ENCODE results near the gene NUAK1. TPM values are rescaled to one million over a fixed set of nuclear protein-coding genes. Genes with fewer than 3 reads are reported as not detected.

NUAK1 gene
- total RNA-seq, 2 donors from 2014 or later = not detected

GRCh38 chr12:106107566-106107965 is 31.2 kb downstream of the NUAK1 start:
- DNase-seq (ENCODE audit: low spot score in 2 of 2) (no peak), ATAC-seq (peak in 1 of 2 donors; percentile 40)
- Mint-ChIP-seq H3K36me3 (no peaks in the 10 kb centered on the region), H3K27ac (no peak overlapping the region), H3K9me3 (no peaks in the 10 kb centered on the region)

- Mint-ChIP-seq H3K27ac (no peak overlapping the region), H3K36me3 (no peaks in the 10 kb centered on the region), H3K9me3 (no peaks in the 10 kb centered on the region)
- ATAC-seq (no peak), DNase-seq (ENCODE audit: low spot score in 2 of 2) (no peak)
These were observed 31.9 kb downstream of the NUAK1 start for GRCh38 chr12:106106892-106107291.

- ATAC-seq (no peak), DNase-seq (ENCODE audit: low spot score in 2 of 2) (no peak)
- no peak overlapping the region for H3K27ac Mint-ChIP-seq
- no peaks in the 10 kb centered on the region for H3K36me3 Mint-ChIP-seq
- H3K9me3 Mint-ChIP-seq = no peaks in the 10 kb centered on the region
These were observed 32.6 kb downstream of the NUAK1 start for GRCh38 chr12:106106061-106106566.

- DNase-seq (ENCODE audit: low spot score in 2 of 2) (no peak), ATAC-seq (no peak)
- H3K36me3 Mint-ChIP-seq = no peaks in the 10 kb centered on the region
- no peaks in the 10 kb centered on the region for H3K9me3 Mint-ChIP-seq
- H3K27ac Mint-ChIP-seq = no peak overlapping the region
These were observed 37.0 kb downstream of the NUAK1 start for GRCh38 chr12:106101803-106102202.

- no peak overlapping the region for H3K27ac Mint-ChIP-seq
- H3K36me3 Mint-ChIP-seq = no peaks in the 10 kb centered on the region
- no peaks in the 10 kb centered on the region for H3K9me3 Mint-ChIP-seq
- ATAC-seq (no peak), DNase-seq (ENCODE audit: low spot score in 2 of 2) (no peak)
These were observed 40.0 kb downstream of the NUAK1 start for GRCh38 chr12:106098691-106099200.

- no peak for DNase-seq (ENCODE audit: low spot score in 2 of 2)
- H3K9me3 Mint-ChIP-seq = no peaks in the 10 kb centered on the region
- no peaks in the 10 kb centered on the region for H3K36me3 Mint-ChIP-seq
- no peak overlapping the region for H3K27ac Mint-ChIP-seq
- ATAC-seq = no peak
These were observed 41.7 kb downstream of the NUAK1 start for GRCh38 chr12:106097011-106097410.

- no peaks in the 10 kb centered on the region for H3K9me3 Mint-ChIP-seq
- ATAC-seq (no peak), DNase-seq (ENCODE audit: low spot score in 2 of 2) (no peak)
- H3K36me3 Mint-ChIP-seq = no peaks in the 10 kb centered on the region
- H3K27ac Mint-ChIP-seq = no peak overlapping the region
These were observed 42.4 kb downstream of the NUAK1 start for GRCh38 chr12:106096376-106096775.

- Mint-ChIP-seq H3K36me3 (no peaks in the 10 kb centered on the region), H3K9me3 (no peaks in the 10 kb centered on the region), H3K27ac (no peak overlapping the region)
- DNase-seq (ENCODE audit: low spot score in 2 of 2) (no peak), ATAC-seq (no peak)
These were observed 44.5 kb downstream of the NUAK1 start for GRCh38 chr12:106094304-106094703.

GRCh38 chr12:106093246-106093645 is 45.5 kb downstream of the NUAK1 start:
- DNase-seq (ENCODE audit: low spot score in 2 of 2) = no peak
- Mint-ChIP-seq H3K9me3 (no peaks in the 10 kb centered on the region), H3K36me3 (no peaks in the 10 kb centered on the region), H3K27ac (no peak overlapping the region)
- no peak for ATAC-seq

GRCh38 chr12:106091446-106091820 is 47.3 kb downstream of the NUAK1 start:
- Mint-ChIP-seq H3K9me3 (no peaks in the 10 kb centered on the region), H3K27ac (no peak overlapping the region), H3K36me3 (no peaks in the 10 kb centered on the region)
- DNase-seq (ENCODE audit: low spot score in 2 of 2) = no peak
- no peak for ATAC-seq

GRCh38 chr12:106090591-106091445 is 47.9 kb downstream of the NUAK1 start:
- ATAC-seq (no peak), DNase-seq (ENCODE audit: low spot score in 2 of 2) (no peak)
- H3K36me3 Mint-ChIP-seq = no peaks in the 10 kb centered on the region
- H3K27ac Mint-ChIP-seq = no peak overlapping the region
- no peaks in the 10 kb centered on the region for H3K9me3 Mint-ChIP-seq

GRCh38 chr12:106089935-106090334 is 48.8 kb downstream of the NUAK1 start:
- H3K27ac Mint-ChIP-seq = no peak overlapping the region

GRCh38 chr12:106088811-106089485 is 49.8 kb downstream of the NUAK1 start:
- no peak for DNase-seq (ENCODE audit: low spot score in 2 of 2)
- Mint-ChIP-seq H3K27ac (no peak overlapping the region), H3K36me3 (no peaks in the 10 kb centered on the region), H3K9me3 (no peaks in the 10 kb centered on the region)
- no peak for ATAC-seq

More at GRCh38 chr12:106089935-106090334, 48.8 kb downstream of the NUAK1 start:
- DNase-seq (ENCODE audit: low spot score in 2 of 2) (no peak), ATAC-seq (no peak)
- Mint-ChIP-seq H3K36me3 (no peaks in the 10 kb centered on the region), H3K9me3 (no peaks in the 10 kb centered on the region)

- DNase-seq (ENCODE audit: low spot score in 2 of 2) = no peak
- Mint-ChIP-seq H3K27ac (no peak overlapping the region), H3K36me3 (no peaks in the 10 kb centered on the region), H3K9me3 (no peaks in the 10 kb centered on the region)
- ATAC-seq = no peak
These were observed 50.4 kb downstream of the NUAK1 start for GRCh38 chr12:106088246-106088808.

- DNase-seq (ENCODE audit: low spot score in 2 of 2) (no peak), ATAC-seq (no peak)
- H3K9me3 Mint-ChIP-seq = no peaks in the 10 kb centered on the region
- H3K36me3 Mint-ChIP-seq = no peaks in the 10 kb centered on the region
- H3K27ac Mint-ChIP-seq = no peak overlapping the region
These were observed 52.1 kb downstream of the NUAK1 start for GRCh38 chr12:106086696-106087095.

GRCh38 chr12:106085213-106085612 is 53.5 kb downstream of the NUAK1 start:
- H3K27ac Mint-ChIP-seq = no peak overlapping the region
- no peaks in the 10 kb centered on the region for H3K9me3 Mint-ChIP-seq
- DNase-seq (ENCODE audit: low spot score in 2 of 2) (no peak), ATAC-seq (peak in 1 of 2 donors; percentile 38)
- H3K36me3 Mint-ChIP-seq = no peaks in the 10 kb centered on the region

GRCh38 chr12:106084759-106085158 is 54.0 kb downstream of the NUAK1 start:
- Mint-ChIP-seq H3K36me3 (no peaks in the 10 kb centered on the region), H3K9me3 (no peaks in the 10 kb centered on the region), H3K27ac (no peak overlapping the region)
- DNase-seq (ENCODE audit: low spot score in 2 of 2) (no peak), ATAC-seq (no peak)

Measured in activated naive CD4-positive, alpha-beta T cell treated with anti-CD3 and anti-CD28 coated beads, Interleukin-2, amount 50 U/mL, for 72 hours (primary cell).